Gastroesophageal sphincter (tissue), 4 donors: ENCODE data around the gene GPR27. TPM values are rescaled to one million over a fixed set of nuclear protein-coding genes. Genes with fewer than 3 reads are reported as not detected.

Source experiments
- ATAC-seq: fragments of 150-250 bp; one replicate; pipeline ENCODE4 v1.9.1; 2016; ENCODE audit warnings: mild to moderate bottlenecking, moderate library complexity
- H3K27ac ChIP-seq, 4 donors: fragments of 200-600 bp; sonication (generic) in 3 of 4; 1 replicate in 3 of 4; 2 replicates in 1 of 4; pipeline ENCODE4 v1.5.1; 2016 to 2019
- H3K27me3 ChIP-seq: fragments of 200-600 bp; sonication (generic); one replicate; pipeline ENCODE4 v1.5.1; 2019
- H3K36me3 ChIP-seq, 2 donors: fragments of 200-600 bp; sonication (generic); one replicate each; pipeline ENCODE4 v1.5.1; 2019; ENCODE audit warnings: control low read depth in 1 of 2
- H3K4me1 ChIP-seq, 3 donors: fragments of 200-600 bp; sonication (generic); 1 replicate in 2 of 3; 2 replicates in 1 of 3; pipeline ENCODE4 v1.5.1; 2016 to 2019; ENCODE audit warnings: control low read depth in 2 of 3
- H3K4me3 ChIP-seq, 2 donors: fragments of 200-600 bp; sonication (generic); one replicate each; pipeline ENCODE4 v1.5.1; 2019; ENCODE audit warnings: mild to moderate bottlenecking in 1 of 2, moderate library complexity in 1 of 2
- H3K9me3 ChIP-seq, 3 donors: fragments of 200-600 bp; sonication (generic); one replicate each; pipeline ENCODE4 v1.5.1; 2017 to 2019; ENCODE audit warnings: control low read depth in 2 of 3
- CTCF ChIP-seq, 4 experiments: fragments of 200-600 bp in 2 of 4; fragments of 450-650 bp in 2 of 4; sonication (generic) in 1 of 4; IDR thresholded peaks; one replicate each; pipeline ENCODE4 v1.5.1; 2017 to 2019; ENCODE audit warnings: antibody characterized with exemption in 4 of 4, mild to moderate bottlenecking in 2 of 4, moderate library complexity in 2 of 4
- EP300 ChIP-seq: sonication (generic); formaldehyde crosslinking; IDR thresholded peaks from one replicate; pipeline ENCODE4 v1.6.1; 2017; ENCODE audit warnings: antibody characterized with exemption, mild to moderate bottlenecking
- POLR2A ChIP-seq, 2 donors: fragments of 450-650 bp; IDR thresholded peaks; one replicate each; pipeline ENCODE4 v1.6.1; 2017; ENCODE audit warnings: antibody characterized with exemption in 2 of 2, mild to moderate bottlenecking in 2 of 2, moderate library complexity in 1 of 2
- POLR2AphosphoS5 ChIP-seq: sonication (generic); formaldehyde crosslinking; IDR thresholded peaks from one replicate; pipeline ENCODE4 v1.6.1; 2017; ENCODE audit warnings: antibody characterized with exemption
- WGBS, 2 donors: methylation state at CpG; one replicate each; pipeline ENCODE4 v1.1.5; 2018; ENCODE audit warnings: low coverage in 1 of 2; 5-methylcytosine and 5-hydroxymethylcytosine counted together
- total RNA-seq, 4 donors: library from RNA; depleted of rRNA; stranded (reverse); fragments of >200 nt; gene quantifications; one replicate each; pipeline ENCODE4 v1.1.0, GENCODE V29; 2016

Gene GPR27
- total RNA-seq, 4 donors from 2014 or later = 1.7 to 2.8 (median 2.0) TPM

- ATAC-seq = no peak
- Histone ChIP-seq H3K27ac (no peak overlapping the region), H3K9me3 (no peaks in the 10 kb centered on the region), H3K27me3 (no peaks in the 10 kb centered on the region), H3K4me3 (no peak overlapping the region), H3K36me3 (peaks cover 0 to 40% of the 10 kb centered on the region in 2 donors), H3K4me1 (peaks cover 0 to 25% (median 0%) of the 10 kb centered on the region in 3 donors)
- WGBS, 2 donors = 50 to 66% methylated on average over 2 to 7 of the region's 7 CpGs
- TF ChIP-seq CTCF (IDR thresholded peaks at IDR 0.05) = no peak
- no peak for TF ChIP-seq POLR2A (IDR thresholded peaks at IDR 0.05)
- no peak for TF ChIP-seq EP300
- TF ChIP-seq POLR2AphosphoS5 = no peak
Observed at GRCh38 chr3:71708476-71709105, 45.1 kb upstream of the GPR27 start.

GRCh38 chr3:71709908-71710511 lies 43.6 kb upstream of the GPR27 start:
- Histone ChIP-seq H3K4me1 (peaks cover 0 to 26% (median 0%) of the 10 kb centered on the region in 3 donors), H3K27ac (no peak overlapping the region), H3K27me3 (no peaks in the 10 kb centered on the region), H3K4me3 (no peak overlapping the region), H3K36me3 (peaks cover 0 to 40% of the 10 kb centered on the region in 2 donors), H3K9me3 (no peaks in the 10 kb centered on the region)
- TF ChIP-seq POLR2A (IDR thresholded peaks at IDR 0.05) (no peak), CTCF (IDR thresholded peaks at IDR 0.05) (no peak), EP300 (no peak), POLR2AphosphoS5 (no peak)
- ATAC-seq = no peak
- 78 to 100% methylated on average over 3 to 6 of the region's 9 CpGs for WGBS, 2 donors

GRCh38 chr3:71710906-71711494 lies 42.7 kb upstream of the GPR27 start:
- Histone ChIP-seq H3K27ac (no peak overlapping the region), H3K4me1 (peaks cover 0 to 29% (median 0%) of the 10 kb centered on the region in 3 donors), H3K9me3 (no peaks in the 10 kb centered on the region), H3K4me3 (no peak overlapping the region), H3K27me3 (no peaks in the 10 kb centered on the region), H3K36me3 (peaks cover 0 to 34% of the 10 kb centered on the region in 2 donors)
- no peak for TF ChIP-seq EP300
- no peak for TF ChIP-seq POLR2A (IDR thresholded peaks at IDR 0.05)
- TF ChIP-seq CTCF (IDR thresholded peaks at IDR 0.05) = peak; percentile 43 to 73 (median 66)
- no peak for TF ChIP-seq POLR2AphosphoS5
- peak; percentile 60 for ATAC-seq
- WGBS, 2 donors = 17% methylated on average over 1 of the region's 1 CpG; no CpG with 5 or more reads in 1 of the 2 donors

- peaks cover 0 to 23% of the 10 kb centered on the region in 2 donors for H3K36me3 ChIP-seq
- TF ChIP-seq POLR2A (IDR thresholded peaks at IDR 0.05) (no peak), CTCF (IDR thresholded peaks at IDR 0.05) (no peak), POLR2AphosphoS5 (no peak), EP300 (no peak)
Observed at GRCh38 chr3:71713041-71713440, 40.6 kb upstream of the GPR27 start.

More at GRCh38 chr3:71713041-71713440, 40.6 kb upstream of the GPR27 start:
- H3K4me3 ChIP-seq = no peak overlapping the region
- ATAC-seq = no peak
- no peak overlapping the region for H3K27ac ChIP-seq
- H3K4me1 ChIP-seq = peaks cover 0 to 29% (median 0%) of the 10 kb centered on the region in 3 donors
- H3K27me3 ChIP-seq = no peaks in the 10 kb centered on the region
- 80 to 83% methylated on average over 1 to 2 of the region's 2 CpGs for WGBS, 2 donors
- H3K9me3 ChIP-seq = no peaks in the 10 kb centered on the region
